Epithelial cell of esophagus (primary cell): ENCODE data around the gene NELFB.

Source experiments
- DNase-seq: peaks from one replicate; pipeline ENCODE4 v3.0.0; 2010; ENCODE audit warnings: low read depth
- H3K4me3 ChIP-seq: 2 replicates; pipeline ENCODE4 v1.5.1; 2011; ENCODE audit warnings: mild to moderate bottlenecking, low read length, control low read depth
- TF ChIP-seq, protein P1 (sequence below): IDR thresholded peaks from 2 replicates; pipeline ENCODE4 v1.5.1; 2011; ENCODE audit warnings: low read depth, mild to moderate bottlenecking, low read length, control low read depth, inconsistent platforms; ENCODE audit not compliant: insufficient read depth; ENCODE audit errors: missing control alignments

Gene NELFB

DNA sequence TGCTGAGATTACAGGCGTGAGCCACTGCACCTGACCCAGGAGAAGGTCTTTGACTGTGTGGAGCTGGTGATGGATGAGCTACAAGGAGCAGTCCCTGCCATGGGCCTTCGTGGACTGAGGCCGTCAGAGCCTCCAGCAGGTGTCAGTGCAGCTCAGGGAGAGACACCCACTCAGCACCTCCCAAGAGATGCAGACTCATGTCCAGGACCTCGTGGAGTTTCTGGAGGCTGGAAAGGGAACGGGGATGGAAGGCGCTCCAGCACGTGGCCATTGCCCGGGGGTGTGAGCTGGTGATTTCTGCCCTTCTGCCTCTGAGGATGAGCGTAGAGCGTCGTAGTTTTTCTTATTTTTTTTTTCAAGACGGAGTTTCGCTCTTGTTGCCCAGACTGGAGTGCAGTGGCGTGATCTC is 31.9 kb downstream of the NELFB start:
- no peak overlapping the region for H3K4me3 ChIP-seq
- TF ChIP-seq, protein P1, sequence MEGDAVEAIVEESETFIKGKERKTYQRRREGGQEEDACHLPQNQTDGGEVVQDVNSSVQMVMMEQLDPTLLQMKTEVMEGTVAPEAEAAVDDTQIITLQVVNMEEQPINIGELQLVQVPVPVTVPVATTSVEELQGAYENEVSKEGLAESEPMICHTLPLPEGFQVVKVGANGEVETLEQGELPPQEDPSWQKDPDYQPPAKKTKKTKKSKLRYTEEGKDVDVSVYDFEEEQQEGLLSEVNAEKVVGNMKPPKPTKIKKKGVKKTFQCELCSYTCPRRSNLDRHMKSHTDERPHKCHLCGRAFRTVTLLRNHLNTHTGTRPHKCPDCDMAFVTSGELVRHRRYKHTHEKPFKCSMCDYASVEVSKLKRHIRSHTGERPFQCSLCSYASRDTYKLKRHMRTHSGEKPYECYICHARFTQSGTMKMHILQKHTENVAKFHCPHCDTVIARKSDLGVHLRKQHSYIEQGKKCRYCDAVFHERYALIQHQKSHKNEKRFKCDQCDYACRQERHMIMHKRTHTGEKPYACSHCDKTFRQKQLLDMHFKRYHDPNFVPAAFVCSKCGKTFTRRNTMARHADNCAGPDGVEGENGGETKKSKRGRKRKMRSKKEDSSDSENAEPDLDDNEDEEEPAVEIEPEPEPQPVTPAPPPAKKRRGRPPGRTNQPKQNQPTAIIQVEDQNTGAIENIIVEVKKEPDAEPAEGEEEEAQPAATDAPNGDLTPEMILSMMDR = peak; percentile 77
- peak; percentile 81 for DNase-seq

DNA sequence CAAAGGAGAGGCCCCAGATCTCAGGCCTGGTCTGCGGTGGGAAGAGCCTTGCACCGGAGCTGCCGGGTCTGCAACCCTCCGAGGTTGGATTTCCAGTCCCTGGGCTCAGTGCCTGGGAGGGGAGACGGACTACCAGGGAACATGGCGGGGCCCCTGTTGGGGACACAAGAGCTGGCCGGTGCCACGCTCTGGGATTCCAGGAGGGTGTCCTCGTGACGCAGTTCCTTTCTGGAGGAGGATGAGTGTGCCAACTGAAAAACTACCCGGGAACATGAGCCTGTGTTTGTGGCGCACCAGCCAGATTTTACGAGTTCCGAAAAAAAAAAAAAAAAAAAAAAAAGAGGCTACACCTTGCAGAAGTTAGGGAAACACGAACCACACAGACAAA is 38.0 kb downstream of the NELFB start:
- H3K4me3 ChIP-seq = no peak overlapping the region
- no peak for DNase-seq
- TF ChIP-seq, protein P1 = no peak

DNA sequence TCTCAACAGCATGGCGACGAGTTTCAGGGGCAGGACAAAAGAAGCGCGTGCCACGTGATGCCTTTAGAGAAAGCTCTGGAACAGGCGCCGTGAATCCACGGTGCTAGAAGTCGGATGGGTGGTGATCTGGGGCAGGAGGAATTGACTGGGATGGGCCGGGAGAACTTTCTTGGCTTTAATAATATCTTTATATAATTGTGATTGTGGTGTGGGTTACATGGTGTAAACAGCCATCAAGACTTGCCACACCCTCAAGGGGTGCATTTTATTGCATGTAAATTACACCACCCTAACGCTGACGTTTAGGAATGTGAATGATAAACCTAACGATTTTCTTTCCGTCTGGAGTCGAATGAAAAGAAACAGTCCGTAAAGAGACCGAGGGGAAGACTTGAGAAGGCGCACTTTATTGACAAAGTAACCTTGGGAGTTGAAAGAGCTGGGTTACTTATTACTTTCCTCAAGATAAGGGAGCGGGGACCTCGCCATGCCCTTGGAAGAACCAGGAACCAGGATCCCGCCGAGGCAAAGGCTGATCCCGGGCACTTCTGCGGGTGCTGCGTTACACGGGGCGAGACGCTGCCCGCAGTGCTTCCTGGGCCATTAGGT is 38.5 kb downstream of the NELFB start:
- peak overlapping the region; percentile 15 for H3K4me3 ChIP-seq
- TF ChIP-seq, protein P1 = no peak
- no peak for DNase-seq

DNA sequence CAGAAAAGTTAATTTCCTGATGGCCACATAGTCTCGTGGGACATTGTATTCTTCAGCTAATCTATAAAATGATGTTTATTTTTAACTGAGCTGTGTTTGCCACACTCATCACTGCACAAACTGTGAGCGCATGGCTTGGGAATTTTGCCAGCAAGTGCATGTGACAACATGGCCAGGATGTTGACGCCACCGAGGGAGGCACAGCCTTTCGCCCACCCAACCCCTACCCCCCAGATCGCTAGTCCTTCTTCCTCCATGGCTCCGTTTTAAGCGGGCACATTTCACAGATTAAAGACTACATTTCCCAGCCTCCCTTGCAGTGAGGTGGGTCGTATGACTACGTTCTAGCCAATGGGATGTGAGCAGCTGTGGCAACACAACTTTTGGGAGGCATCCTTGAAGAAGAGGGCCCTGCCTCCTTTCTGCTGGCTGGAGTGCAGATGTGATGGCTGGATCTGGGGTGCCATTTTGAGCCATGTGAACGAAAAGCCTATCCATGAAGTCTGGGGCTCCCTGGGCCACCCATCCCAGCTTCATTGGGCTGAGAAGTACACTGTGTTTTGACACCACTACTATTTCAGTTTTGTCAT is 39.1 kb downstream of the NELFB start:
- peak; percentile 81 for DNase-seq
- TF ChIP-seq, protein P1 = no peak
- peak overlapping the region; percentile 15 for H3K4me3 ChIP-seq

DNA sequence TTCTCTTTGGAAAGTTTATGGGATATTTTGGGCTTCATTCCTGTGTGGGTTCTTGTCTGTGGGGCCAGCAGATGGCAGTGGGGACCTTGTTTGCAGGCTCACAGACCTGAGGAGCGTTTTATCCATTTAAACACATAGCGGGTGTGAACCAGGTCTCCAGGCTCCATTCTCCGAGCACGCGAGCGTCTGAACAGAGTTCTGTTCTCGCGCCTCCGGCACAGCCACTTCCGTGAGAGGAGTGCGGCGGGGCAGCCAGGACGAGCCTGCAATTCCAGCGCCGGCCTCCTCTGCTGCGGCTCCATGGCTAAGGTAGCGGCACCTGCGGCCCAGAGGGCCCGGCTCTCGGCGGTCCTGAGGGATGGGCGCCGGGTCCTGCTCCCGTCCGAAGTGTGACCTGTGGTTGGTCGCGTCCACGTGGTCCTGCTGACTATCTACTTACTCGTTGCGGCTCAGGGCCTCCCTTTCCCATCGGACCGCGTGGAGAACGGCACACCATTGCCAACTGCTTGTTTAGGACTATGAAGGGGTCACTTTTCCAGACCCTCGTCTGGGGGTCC is 39.6 kb downstream of the NELFB start:
- DNase-seq = peak; percentile 51
- H3K4me3 ChIP-seq = no peak overlapping the region
- TF ChIP-seq, protein P1 = peak; percentile 39

DNA sequence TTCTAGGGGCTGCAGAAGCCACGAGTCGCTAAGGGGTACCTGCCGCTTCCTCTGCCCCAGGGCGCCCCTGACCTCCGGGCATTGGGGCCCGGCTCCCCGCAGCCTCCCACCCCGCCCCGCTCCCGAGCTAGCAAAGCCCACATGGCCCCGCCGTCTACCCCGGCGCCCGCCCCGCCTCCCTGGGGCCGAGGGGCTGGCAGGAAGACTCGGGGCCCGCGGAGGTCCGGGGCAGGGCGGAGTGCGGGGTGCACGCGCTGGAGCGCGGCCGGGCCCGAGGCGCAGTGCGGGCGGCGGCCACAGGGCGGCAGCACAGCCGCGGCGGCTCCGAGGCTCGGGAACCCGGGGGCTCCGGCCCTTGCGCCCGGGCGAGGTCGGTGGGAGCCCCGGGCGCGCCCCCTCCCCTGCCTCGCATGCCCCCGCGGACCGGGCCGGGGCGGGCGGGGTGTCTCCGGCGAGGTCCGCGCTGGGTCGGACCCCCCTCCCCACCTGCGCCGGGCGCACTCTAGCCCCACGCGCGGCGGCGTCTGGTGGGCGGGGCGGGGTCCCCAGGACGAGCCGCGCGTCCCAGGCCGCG is 40.2 kb downstream of the NELFB start:
- TF ChIP-seq, protein P1 = peak; percentile 30
- peak; percentile 36 for DNase-seq
- H3K4me3 ChIP-seq = no peak overlapping the region
